ENCODE data around the gene LARP6.

Gene LARP6

GRCh38 chr15:70793694-70794093 lies 60.3 kb downstream of the LARP6 start:
- DNase-seq, result no peak

GRCh38 chr15:70792171-70792573 lies 61.8 kb downstream of the LARP6 start:
- no peak for DNase-seq

GRCh38 chr15:70791259-70791658 lies 62.7 kb downstream of the LARP6 start:
- DNase-seq, result no peak

DNA sequence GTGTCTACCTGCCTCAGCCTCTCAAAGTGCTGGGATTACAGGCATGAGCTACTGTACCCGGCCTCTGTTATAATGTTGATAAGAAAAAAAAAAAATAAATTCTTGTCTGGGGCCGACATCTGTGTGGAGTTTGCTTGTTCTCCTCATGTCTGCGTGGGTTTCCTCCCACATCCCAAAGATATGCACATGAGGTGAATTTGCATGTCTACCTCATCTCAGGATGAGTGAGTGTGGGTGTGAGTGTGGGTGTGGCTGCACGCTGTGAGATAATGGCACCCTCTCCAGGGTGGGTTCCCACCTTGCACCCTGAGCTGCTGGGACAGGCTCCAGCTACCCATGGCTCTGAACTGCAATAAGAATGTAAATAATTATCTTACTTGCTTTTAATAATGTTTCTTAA lies 64.7 kb downstream of the LARP6 start:
- DNase-seq, result no peak

DNA sequence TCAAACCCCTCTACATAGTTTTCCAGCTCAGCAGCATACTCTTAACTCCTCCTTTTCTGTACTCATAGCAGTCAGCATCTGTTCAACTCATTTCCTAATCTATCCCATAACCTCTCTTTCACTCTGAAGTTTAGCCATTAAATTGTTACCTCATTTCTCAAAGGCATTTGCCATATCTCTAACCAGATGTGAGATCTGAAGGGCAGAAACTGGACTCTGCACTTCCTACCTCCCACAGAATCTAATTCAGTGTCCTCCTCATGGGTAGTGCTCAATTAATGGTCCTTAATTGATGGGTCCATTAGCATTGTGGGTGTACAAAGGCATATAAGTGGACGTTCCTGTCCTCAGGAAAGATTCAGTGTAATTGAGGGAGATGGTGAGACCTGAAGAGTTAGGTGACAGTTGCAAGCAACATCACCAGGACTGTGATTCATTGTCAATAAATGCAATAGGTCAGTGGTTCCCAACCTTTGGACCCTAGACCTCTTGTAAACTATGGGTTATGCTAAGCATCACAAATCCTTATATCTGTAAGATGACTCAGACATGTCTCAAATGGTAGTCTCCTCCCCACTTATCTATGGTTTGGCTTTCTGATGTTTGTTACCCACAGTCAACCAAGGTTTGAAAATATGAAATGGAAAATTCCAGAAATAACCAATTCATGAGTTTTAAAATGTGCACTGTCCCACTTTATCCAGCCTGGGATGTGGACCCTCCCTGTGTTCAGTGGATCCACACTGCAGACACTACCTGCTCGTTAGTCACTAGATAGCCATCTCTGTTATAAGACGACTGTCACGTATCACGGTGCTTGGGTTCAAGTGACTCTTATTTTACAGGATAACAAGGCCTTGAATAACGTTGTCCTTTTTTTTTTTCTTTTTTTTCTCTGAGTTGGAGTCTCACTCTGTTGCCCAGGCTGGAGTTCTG lies 65.6 kb downstream of the LARP6 start:
- no peak for DNase-seq

- DNase-seq, result no peak
These were observed 67.0 kb downstream of the LARP6 start for GRCh38 chr15:70786996-70787395.

GRCh38 chr15:70783610-70784022 lies 70.3 kb downstream of the LARP6 start:
- DNase-seq, result no peak

DNA sequence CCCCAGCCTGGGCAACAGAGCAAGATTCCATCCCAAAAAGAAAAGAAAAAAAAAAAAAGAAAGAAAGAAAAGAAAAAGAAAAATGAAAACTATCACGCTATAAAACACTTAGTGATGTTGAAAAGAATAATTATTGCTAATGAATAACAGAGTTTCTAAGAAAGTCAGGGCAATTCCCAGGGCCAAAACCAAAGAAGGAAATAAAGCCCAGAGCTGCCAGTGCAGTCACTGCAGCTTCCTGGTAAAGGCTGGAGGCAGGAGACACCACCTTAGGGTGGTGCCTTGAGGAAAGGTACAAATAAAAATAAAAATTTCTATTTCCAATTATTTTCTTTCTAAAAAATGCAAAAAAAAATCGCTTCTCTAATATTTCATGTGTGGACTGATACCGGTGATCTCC lies 70.9 kb downstream of the LARP6 start:
- DNase-seq, result no peak

- DNase-seq, result no peak
These were observed 72.7 kb downstream of the LARP6 start for GRCh38 chr15:70781236-70781635.

All from T1000 (cell line).